NCI-H345 treated with DMSO at 0.1 percent for 48 hours (cell line): Measurements from ENCODE around the gene BMPR1A.
"Not testable (repeated sequence)": the region's sequence is repeated elsewhere in the genome, so short reads cannot be mapped to it uniquely, and the experiment has no call there.

Source experiments
- DNase-seq: peaks from one replicate; lab custom pipeline; 2025; ENCODE audit not compliant: unreplicated experiment; lab: John Stamatoyannopoulos, UW

The BMPR1A gene

GRCh38 chr10:86964061-86964846 lies 207.8 kb downstream of the BMPR1A start:
- DNase-seq, result no peak

GRCh38 chr10:86964847-86965190 lies 208.4 kb downstream of the BMPR1A start:
- DNase-seq, result no peak

DNA sequence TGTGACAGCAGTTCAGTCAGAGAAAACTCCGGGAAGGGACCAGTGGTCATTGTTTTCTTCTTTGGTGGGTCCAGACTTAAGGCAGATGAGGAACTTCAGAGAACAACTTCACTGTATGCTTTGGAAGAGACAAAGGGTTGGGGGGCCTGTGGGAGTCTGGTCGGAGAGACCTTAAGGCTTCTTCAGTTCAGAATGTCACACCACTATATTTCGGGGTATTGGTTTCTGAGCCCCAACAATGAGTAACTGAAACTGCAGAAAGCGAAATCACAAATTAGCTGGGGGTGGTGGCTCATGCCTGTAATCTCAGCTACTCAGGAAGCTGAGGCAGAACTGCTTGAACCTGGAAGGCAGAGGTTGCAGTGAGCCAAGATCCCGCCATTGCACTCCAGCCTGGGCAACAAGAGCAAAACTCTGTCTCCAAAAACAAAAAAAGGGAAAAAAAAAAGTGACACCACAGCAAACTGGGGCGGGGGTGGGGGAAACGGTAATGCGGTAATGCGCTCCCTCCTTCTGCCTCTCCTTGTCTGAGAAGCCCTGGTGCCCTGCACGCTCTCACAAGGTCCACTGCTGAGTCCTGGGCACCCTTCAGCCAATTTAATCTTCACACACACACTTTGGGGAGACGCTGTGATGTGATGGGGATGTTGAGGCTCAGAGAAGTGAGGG lies 209.7 kb downstream of the BMPR1A start:
- DNase-seq, result no peak

- DNase-seq, result no peak
These were observed 211.1 kb downstream of the BMPR1A start for GRCh38 chr10:86967481-86967941.

GRCh38 chr10:86968271-86968993 lies 212.0 kb downstream of the BMPR1A start, which contains the start of gene ADIRF:
TSS of gene ADIRF (plus strand) at chr10:86968482. CDS start at chr10:86968545, 63 bp downstream.
- no peak for DNase-seq

- DNase-seq, result no peak
These were observed 212.6 kb downstream of the BMPR1A start for GRCh38 chr10:86968994-86969355.

DNA sequence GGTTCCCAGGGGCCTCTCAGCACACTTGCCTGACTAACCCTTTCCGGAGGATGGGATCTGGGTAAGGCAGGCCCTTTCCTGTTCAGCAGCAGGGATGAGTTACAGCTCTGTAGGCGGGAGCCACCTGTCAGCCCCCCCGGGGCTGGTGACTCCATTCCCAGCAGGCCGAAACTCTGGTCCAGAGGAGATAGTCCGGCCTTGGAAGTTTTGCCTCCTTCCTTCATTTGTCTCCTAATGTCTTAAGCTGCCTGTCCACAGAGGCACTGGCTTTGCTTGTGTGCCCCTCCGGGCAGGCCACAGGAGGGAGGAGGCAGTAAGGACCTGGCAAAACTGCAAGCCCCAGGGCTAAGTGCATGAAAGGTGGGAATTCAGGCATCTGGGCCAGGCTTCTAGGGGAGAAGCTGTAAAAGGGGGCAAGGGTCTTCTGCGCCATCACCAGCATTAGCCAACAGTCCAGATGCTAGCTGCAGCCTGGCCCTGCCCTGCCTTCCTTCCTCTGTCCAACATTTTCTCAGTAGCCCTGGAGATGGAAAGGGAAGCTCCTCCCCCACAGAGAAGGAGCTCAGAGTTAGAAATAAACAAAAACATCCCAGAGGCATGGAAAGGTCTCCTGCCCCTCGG lies 213.1 kb downstream of the BMPR1A start:
- no peak for DNase-seq

DNA sequence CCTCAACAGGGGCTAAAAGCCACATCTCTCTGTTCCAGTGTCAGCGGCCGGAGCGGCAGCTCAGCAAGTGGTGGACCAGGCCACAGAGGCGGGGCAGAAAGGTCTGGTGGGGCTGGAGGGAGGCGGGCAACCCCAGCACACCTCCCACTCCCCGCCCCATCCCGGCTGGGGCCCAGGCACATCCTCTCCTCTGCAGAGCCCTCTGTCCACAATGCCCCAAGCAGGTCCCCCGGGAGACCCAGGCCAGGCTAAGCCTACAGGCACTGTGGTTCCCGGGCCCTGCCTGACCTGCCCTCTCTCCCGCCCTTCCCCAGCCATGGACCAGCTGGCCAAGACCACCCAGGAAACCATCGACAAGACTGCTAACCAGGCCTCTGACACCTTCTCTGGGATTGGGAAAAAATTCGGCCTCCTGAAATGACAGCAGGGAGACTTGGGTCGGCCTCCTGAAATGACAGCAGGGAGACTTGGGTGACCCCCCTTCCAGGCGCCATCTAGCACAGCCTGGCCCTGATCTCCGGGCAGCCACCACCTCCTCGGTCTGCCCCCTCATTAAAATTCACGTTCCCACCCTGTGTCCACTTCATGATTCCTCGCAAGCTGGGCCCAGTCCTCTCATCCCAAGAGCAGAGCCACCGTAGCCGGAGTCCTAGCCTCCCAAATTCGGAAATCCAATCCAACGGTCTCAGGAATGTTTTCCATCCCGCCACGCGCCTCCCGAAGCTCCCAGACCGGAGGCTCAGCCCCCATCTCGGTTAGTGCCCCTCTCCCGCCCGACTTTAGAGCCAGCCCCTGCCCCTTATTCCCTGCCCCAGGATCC lies 214.0 kb downstream of the BMPR1A start:
- no peak for DNase-seq

DNA sequence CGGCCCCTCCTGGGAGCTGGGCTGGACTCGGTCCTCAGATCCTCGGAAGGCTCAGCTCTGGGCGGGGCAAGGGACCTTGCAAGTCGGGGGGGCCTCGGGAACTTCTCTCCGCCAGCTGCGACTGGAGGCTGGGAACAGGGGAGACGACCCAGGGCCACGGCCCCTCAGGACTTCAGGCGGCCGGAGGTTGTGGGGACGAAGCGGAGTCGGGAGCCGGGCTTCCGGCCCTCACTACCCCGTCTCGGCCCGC lies 214.5 kb downstream of the BMPR1A start:
- no peak for DNase-seq

- DNase-seq, result no peak
These were observed 215.0 kb downstream of the BMPR1A start for GRCh38 chr10:86971232-86971991.

- no peak for DNase-seq
These were observed 216.4 kb downstream of the BMPR1A start for GRCh38 chr10:86972613-86973380.

DNA sequence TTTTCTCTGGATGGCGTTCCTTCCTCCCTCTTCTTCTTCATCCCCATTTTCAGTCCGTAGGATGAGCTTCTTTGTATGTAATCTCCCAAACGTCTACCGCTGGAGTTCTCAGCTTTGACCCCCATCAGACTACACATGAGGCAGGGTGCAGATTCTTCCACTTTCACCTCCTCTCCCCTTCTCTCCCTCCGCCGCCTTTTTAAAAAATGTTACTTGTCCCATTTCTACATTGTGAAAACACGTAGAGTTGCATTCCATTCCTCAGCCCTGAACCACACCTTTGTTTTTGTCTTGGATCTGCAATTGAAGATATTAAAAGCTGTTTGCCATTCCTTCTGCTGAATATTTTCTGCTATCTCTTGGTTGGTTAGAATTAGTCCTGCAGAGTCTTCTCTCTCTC lies 218.1 kb downstream of the BMPR1A start:
- no peak for DNase-seq

DNA sequence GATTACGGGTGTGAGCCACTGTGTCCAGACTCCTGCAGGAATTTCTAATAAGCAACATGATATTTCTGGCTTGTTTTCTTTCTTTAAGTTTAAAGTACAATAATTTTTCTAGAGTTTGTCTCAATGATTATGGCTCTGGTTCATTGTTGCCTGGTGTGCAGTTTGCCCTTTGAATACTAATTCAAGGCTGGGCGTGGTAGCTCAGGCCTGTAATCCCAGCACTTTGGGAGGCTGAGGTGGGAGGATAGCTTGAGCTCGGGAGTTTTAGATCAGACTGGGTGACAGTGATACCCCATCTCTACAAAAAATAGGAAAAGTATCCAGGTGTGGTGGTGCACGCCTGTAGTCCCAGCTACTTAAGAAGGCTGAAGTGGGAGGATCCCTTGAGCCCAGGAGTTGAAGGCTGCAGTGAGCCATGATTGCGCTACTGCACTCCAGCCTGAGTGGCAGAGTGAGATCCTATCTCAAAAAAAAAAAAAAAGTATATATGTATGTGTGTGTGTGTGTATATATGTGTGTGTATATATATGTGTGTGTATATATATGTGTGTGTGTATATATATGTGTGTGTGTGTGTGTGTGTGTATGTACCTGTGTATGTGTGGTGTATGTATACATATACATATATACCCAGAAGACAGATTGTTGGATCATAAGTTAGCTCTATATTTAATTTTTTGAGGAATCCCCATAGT lies 220.1 kb downstream of the BMPR1A start:
- no peak for DNase-seq

GRCh38 chr10:86978457-86978856 lies 222.0 kb downstream of the BMPR1A start:
- not testable (repeated sequence) for DNase-seq

DNA sequence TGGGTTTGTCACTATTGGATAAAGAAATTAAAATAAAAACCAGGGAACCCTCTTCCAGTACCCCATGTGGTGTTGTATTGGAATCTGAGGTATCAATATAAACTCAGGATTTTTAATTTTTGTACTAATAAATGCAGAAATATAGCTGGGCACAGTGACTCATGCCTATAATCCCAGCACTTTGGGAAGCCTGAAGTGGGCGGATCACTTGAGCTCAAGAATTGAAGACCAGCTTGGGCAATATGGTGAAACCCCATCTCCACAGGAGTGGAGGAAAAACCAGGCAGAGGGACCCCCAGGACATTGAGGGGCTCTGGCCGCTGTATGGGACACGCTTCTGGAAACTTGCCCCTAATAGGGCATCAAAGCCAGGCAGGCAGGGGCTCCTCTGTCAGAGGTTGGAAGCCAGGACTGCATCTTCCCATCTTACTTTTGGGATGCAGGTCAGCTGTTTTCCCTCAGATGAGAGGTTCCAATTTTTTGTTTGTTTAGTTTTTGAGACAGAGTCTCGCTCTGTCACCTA lies 222.9 kb downstream of the BMPR1A start:
- DNase-seq, result no peak

- no peak for DNase-seq
These were observed 223.6 kb downstream of the BMPR1A start for GRCh38 chr10:86979977-86980448.

GRCh38 chr10:86981020-86981419 lies 224.6 kb downstream of the BMPR1A start:
- not testable (repeated sequence) for DNase-seq

- DNase-seq, result no peak
These were observed 225.3 kb downstream of the BMPR1A start for GRCh38 chr10:86981716-86982115.
